Endothelial cell of umbilical vein (primary cell): Measurements from ENCODE around the gene MRPL33. TPM values are rescaled to one million over a fixed set of nuclear protein-coding genes. Genes with fewer than 3 reads are reported as not detected.

Source experiments
- BruUV-seq: library from RNA; stranded (reverse); fragments of 400-500 nt; replicated peaks from 2 replicates; lab custom pipeline; 2021; lab: Mats Ljungman, UMichigan
- CTCF ChIA-PET: fragments of 300-600, 350-600 bp; sonication (Branson Sonifier 250); formaldehyde crosslinking; loops from one replicate; lab custom pipeline; 2021; ENCODE audit warnings: antibody characterized with exemption, inconsistent platforms; lab: Charles Lee
- POLR2A ChIA-PET: fragments of 300-600, 350-600 bp; sonication (Branson Sonifier 250); formaldehyde crosslinking; loops from one replicate; lab custom pipeline; 2021; ENCODE audit warnings: antibody characterized with exemption, inconsistent platforms; lab: Charles Lee
- DNase-seq: peaks from one replicate; pipeline ENCODE4 v3.0.0-alpha.2; 2011; ENCODE audit warnings: low read depth, low spot score
- FAIRE-seq: peaks from 2 replicates; lab custom pipeline; 2011; peaks lifted over from hg19 to GRCh38; lab: Jason Lieb, UNC
- H2AFZ ChIP-seq: 2 replicates; pipeline ENCODE4 v1.6.0; 2012; ENCODE audit warnings: low read depth, low read length, control low read depth, inconsistent platforms
- H3K27ac ChIP-seq: 2 replicates; pipeline ENCODE4 v1.5.1; 2011; ENCODE audit warnings: low read depth, mild to moderate bottlenecking, control low read depth, low read length, moderate library complexity; ENCODE audit not compliant: insufficient read depth
- H3K27me3 ChIP-seq, 2 experiments: 2 replicates each; pipeline versions ENCODE4 v1.6.0 to v1.6.1; 2011; ENCODE audit warnings: low read length in 2 of 2, mixed read lengths in 1 of 2; ENCODE audit not compliant: control insufficient read depth in 2 of 2, insufficient read depth in 2 of 2
- H3K36me3 ChIP-seq, 2 experiments: 2 replicates in 1 of 2; 3 replicates in 1 of 2; pipeline ENCODE4 v1.5.1; 2011; ENCODE audit warnings: low read length in 2 of 2, mild to moderate bottlenecking in 1 of 2, moderate library complexity in 1 of 2; ENCODE audit not compliant: control insufficient read depth in 2 of 2, insufficient read depth in 2 of 2; ENCODE audit errors: extremely low read depth in 1 of 2
- H3K4me1 ChIP-seq: 3 replicates; pipeline ENCODE4 v1.5.1; 2011; ENCODE audit warnings: mild to moderate bottlenecking, low read length; ENCODE audit not compliant: control insufficient read depth, insufficient read depth; ENCODE audit errors: extremely low read depth
- H3K4me2 ChIP-seq: 2 replicates; pipeline ENCODE4 v1.6.1; 2011; ENCODE audit warnings: low read length, control low read depth, mixed read lengths; ENCODE audit not compliant: insufficient read depth
- H3K4me3 ChIP-seq, 3 experiments: fragments of 200-600 bp in 1 of 3; sonication (generic), shearing (Covaris generic) in 1 of 3; replicated peaks in 1 of 3; 2 replicates each; pipeline ENCODE4 v1.5.1; 2011 to 2016; ENCODE audit warnings: control low read depth in 3 of 3, low read length in 3 of 3, mild to moderate bottlenecking in 2 of 3, inconsistent platforms in 1 of 3, low read depth in 1 of 3, moderate library complexity in 1 of 3; ENCODE audit not compliant: insufficient read depth in 1 of 3
- H3K79me2 ChIP-seq: 2 replicates; pipeline ENCODE4 v1.6.0; 2012; ENCODE audit warnings: low read length, inconsistent platforms; ENCODE audit not compliant: control insufficient read depth, insufficient read depth
- H3K9ac ChIP-seq: replicated peaks from 2 replicates; pipeline ENCODE3; 2011; ENCODE audit warnings: low read length, control low read depth; ENCODE audit not compliant: insufficient read depth; ENCODE audit errors: extremely low read depth
- H3K9me1 ChIP-seq: replicated peaks from 3 replicates; pipeline ENCODE4 v1.6.0; 2011; ENCODE audit warnings: mild to moderate bottlenecking, low read length; ENCODE audit not compliant: control insufficient read depth, insufficient read depth; ENCODE audit errors: extremely low read depth
- H3K9me3 ChIP-seq: replicated peaks from 2 replicates; pipeline ENCODE4 v1.5.1; 2012; ENCODE audit warnings: low read length, inconsistent platforms; ENCODE audit not compliant: control insufficient read depth, insufficient read depth
- H4K20me1 ChIP-seq: replicated peaks from 2 replicates; pipeline ENCODE3; 2011; ENCODE audit warnings: mild to moderate bottlenecking, low read length; ENCODE audit not compliant: control insufficient read depth, insufficient read depth; ENCODE audit errors: extremely low read depth
- EZH2 ChIP-seq: IDR thresholded peaks from 2 replicates; pipeline ENCODE4 v1.6.1; 2012; ENCODE audit warnings: borderline replicate concordance, low read depth, mild to moderate bottlenecking, moderate library complexity, low read length, inconsistent platforms; ENCODE audit not compliant: severe bottlenecking
- FOS ChIP-seq: IDR thresholded peaks from 2 replicates; pipeline ENCODE4 v1.6.1; 2011; ENCODE audit warnings: mild to moderate bottlenecking, low read length, moderate library complexity, borderline replicate concordance; ENCODE audit not compliant: insufficient read depth
- JUN ChIP-seq: IDR thresholded peaks from 2 replicates; pipeline ENCODE4 v1.6.1; 2011; ENCODE audit warnings: borderline replicate concordance, low read depth; ENCODE audit not compliant: insufficient read length, insufficient read depth
- MYC ChIP-seq: IDR thresholded peaks from one replicate; pipeline ENCODE4 v1.6.1; 2011; ENCODE audit warnings: mild to moderate bottlenecking, low read depth, low read length
- POLR2A ChIP-seq: IDR thresholded peaks from 2 replicates; pipeline ENCODE4 v1.6.1; 2012; ENCODE audit warnings: low read depth, mild to moderate bottlenecking, control low read depth, low read length
- POLR2AphosphoS5 ChIP-seq: IDR thresholded peaks from 2 replicates; pipeline ENCODE4 v1.6.1; 2012; ENCODE audit warnings: low read depth, mild to moderate bottlenecking, control low read depth, low read length, moderate library complexity; ENCODE audit not compliant: insufficient read depth
- dilution Hi-C: fragments of 300-500 bp; cut with MboI; formaldehyde crosslinking; loops from one replicate; pipeline ENCODE4 v1.15.0; 2019; ENCODE audit warnings: low sequenced_read_pairs; ENCODE audit not compliant: extremely low pct_ligation_motif_present
- intact Hi-C: fragments of 100-400 bp; cut with micrococcal nuclease; formaldehyde crosslinking; loops from one replicate; pipeline ENCODE4 v1.10.0; 2022
- polyA plus RNA-seq, 4 experiments: library from polyadenylated mRNA; depleted of rRNA in 3 of 4; stranded (reverse) in 3 of 4; unstranded in 1 of 4; fragments of >200 nt; gene quantifications; 2 replicates each; pipeline versions ENCODE4 v1.2.1 to v1.2.3, GENCODE V29; 2011 to 2012; ENCODE audit warnings: missing spikeins in 1 of 4
- total RNA-seq: library from RNA; stranded (reverse); gene quantifications from 2 replicates; pipeline ENCODE4 v1.2.3, GENCODE V29; 2021
- TF ChIP-seq, protein P1 (sequence below): IDR thresholded peaks from 2 replicates; pipeline ENCODE4 v1.6.1; 2011; ENCODE audit not compliant: insufficient read depth, insufficient read length

MRPL33 gene
- total and polyA plus RNA-seq, 2 donors (not counting 3 experiments of a cell fraction or from before 2014, with no cell fraction given) = 36.1 to 97.4 TPM

DNA sequence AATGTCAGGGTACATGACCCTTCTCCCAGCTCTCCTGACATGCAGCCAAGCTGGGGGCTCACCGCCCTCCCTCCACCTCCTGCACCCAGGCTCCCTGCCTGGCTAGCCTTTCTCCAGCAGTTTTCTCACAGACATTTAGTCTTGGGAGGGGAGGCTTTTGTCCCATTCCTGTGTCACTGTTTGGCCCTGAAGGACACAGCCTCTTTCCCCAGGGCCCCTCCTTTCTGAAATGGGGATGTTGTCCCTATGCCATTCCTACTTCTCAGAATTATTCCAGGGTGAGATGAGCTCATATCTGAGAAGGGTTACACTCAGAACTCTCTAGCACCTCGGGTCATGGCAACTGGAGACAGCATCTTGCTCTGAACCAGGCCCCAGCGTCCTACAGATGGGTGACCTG is 47.3 kb upstream of the MRPL33 start:
- no peaks in the 10 kb centered on the region for H4K20me1 ChIP-seq
- no peak overlapping the region for H3K9ac ChIP-seq
- FAIRE-seq = no peak
- BruUV-seq = no TSS peak
- no peak overlapping the region for H3K27ac ChIP-seq
- CTCF ChIA-PET = interaction anchor here (0.8 to 2.9 kb wide), 20 partner anchors 9 to 768 kb away, joined by 3 to 48 read pairs (median 10); no protein-coding TSS in a partner anchor
- no peak overlapping the region for H2AFZ ChIP-seq
- DNase-seq = no peak
- H3K9me1 ChIP-seq = no peaks in the 10 kb centered on the region
- no peaks in the 10 kb centered on the region for H3K27me3 ChIP-seq
- H3K79me2 ChIP-seq = no peaks in the 10 kb centered on the region
- intact Hi-C loops (no loop called here), dilution Hi-C loops (no loop called here)
- no peak overlapping the region for H3K4me2 ChIP-seq
- POLR2A ChIA-PET = no interaction called here
- no peaks in the 10 kb centered on the region for H3K9me3 ChIP-seq
- TF ChIP-seq, protein P1, sequence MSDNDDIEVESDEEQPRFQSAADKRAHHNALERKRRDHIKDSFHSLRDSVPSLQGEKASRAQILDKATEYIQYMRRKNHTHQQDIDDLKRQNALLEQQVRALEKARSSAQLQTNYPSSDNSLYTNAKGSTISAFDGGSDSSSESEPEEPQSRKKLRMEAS = no peak
- no peak for TF ChIP-seq FOS
- no peak for TF ChIP-seq JUN
- no peak for TF ChIP-seq EZH2
- no peak for TF ChIP-seq POLR2A
- no peak for TF ChIP-seq POLR2AphosphoS5
- no peak for TF ChIP-seq MYC
- H3K4me3 ChIP-seq = no peak overlapping the region
- no peaks in the 10 kb centered on the region for H3K36me3 ChIP-seq
- H3K4me1 ChIP-seq = peaks cover 14% of the 10 kb centered on the region
